Measurements from ENCODE around the gene LRRC14B.
A peak's percentile ranks its signal among the peaks of the same experiment; 100 is the strongest.

The LRRC14B gene

DNA sequence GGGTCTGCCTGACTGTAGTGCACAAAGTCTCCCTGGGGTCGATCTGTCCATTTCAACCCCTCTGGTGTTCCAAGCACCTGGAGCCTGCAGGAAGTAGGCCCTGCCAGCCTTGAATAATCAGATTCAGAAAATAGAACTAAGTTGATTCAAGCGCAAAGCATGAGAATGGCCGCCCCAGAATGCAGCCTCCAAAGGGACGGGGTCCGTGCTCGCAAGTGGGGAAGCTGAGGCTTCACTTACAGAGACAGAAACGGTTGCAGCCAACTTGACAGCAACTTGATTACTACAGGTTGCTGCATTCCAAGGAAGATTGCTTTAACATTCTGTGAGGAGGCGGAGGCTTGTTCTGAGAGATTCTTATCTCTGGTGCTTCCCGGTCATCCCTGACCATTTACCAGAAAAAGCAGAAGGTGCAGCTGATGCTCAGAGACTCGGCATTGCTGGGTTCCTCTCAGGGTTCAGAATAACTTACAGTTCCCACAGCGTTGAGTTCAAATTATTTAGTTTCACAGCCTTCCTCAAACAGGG is 14.9 kb upstream of the LRRC14B start:
- ATAC-seq: no peak

DNA sequence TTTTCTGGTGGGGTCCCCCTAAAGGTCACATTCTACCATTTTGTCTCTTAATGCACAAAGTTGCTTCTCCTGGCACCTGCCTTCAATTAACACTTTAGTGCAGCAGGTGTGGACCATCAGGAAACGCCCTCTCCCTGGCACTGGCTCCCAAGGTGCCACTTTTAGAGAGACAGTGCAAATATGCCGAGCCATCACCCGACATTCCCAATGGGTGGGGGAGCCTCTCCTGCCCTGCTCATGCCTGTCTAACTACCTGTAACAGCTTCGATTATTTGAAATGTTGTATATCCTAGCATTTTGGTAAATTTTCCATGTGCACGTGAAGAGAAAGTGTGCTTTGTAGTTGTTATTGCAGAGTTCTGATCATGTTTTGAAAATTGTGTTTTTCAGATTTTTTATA is 13.2 kb upstream of the LRRC14B start:
- ATAC-seq: no peak

DNA sequence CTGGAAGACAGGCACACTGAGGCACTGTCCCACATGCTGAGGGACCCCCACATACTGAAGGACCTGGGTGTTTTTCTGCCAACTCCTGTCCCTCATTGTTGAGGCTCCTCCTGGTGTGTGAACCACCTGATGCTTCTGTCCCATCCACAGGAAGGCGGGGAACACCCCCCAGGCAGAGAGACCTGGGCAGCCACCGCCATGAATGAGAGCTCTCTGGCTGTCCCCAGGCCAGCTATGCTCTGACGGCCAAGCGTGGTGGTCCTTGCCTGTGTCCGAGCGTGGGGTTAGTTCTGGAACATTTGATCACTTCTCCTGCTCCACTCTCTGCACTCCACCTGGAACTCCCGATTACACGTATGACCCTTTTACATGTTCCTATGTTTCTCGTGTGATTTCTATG is 11.9 kb upstream of the LRRC14B start:
- ATAC-seq: no peak

DNA sequence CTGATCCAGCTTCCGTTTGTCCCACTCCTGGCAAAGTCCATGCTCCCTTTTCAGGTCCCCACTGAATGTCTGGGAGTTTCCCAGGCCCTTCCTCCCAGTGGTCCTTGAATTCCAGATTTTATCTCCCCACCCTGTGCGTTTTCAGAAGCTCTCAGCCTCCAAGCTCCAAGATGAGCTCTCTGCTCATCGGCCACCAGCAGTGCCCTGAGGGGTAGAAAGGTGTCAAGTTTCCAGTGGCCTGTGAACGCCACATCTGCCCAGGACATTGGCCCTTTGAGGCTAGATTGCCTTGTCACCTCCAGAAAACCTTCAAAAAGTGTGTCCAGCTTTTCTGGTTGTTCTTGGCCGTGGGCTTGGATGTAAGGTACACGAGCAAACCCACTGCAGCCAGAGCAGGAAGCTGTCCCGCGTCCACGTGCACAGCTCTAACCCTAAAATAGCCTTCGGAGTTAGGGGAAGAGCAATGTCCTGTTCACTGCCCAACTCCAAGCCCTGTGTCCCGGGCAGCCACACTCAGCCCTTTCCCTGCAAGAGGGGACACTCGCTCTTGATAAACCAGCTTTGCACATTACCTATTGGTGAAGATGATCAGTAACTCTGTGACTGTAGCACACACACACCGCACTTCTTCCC is 10.9 kb upstream of the LRRC14B start:
- no peak for ATAC-seq

DNA sequence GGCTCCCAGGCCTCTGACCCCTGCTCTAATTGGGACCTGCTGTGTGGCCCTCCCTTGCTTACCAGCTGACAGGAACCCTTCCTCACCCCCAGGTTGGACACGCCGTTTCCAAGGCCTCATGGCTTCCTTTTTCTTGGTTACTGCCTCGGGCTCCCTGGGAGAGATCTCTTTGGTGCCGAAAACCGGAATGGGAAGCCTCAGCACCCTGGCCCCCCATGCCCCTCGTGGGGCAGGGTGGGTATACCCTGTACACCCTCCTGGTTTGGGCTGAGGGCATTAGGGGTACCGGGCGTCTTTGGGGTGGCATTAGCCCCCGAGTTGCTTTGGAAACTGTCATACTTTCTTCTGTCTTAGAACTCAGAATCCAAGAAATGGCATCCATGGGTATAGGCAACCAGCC is 10.1 kb upstream of the LRRC14B start:
- no peak for ATAC-seq

DNA sequence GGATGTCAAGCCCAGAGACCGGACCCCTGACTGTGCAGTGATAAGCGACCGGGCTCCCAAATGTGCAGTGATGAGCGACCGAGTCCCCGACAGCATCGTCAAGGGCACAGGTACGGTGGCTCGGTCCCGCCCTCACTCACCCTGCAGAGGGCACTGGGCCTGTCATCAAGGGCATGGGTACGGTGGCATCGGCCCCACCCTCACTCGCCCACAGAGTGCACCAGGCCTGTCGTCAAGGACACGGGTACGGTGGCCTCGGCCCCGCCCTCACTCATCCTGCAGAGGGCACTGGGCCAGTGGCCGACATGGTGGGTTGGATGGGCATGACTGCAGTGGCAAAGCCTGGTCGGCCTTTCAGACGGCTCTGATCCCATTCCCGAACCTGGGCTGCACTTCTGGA is 9.7 kb upstream of the LRRC14B start:
- no peak for ATAC-seq

DNA sequence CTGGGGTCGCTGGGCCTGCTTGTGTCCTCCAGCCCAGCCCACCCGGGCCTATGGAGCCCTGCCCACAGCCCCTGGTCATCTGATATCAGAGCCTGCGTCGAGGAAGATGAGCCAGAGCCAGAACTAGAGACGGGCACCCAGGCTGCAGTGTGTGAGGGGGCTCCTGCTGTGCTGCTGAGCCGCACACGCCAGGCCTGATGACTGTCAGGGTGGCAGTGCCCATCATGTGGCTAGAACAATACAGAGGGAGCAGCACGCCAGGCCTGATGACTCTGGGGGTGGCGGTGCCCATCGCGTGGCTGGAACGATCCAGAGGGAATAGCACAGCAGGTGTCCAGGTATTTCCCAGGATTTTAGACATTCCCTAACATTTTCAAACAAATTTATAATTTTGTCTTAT is 9.2 kb upstream of the LRRC14B start:
- ATAC-seq: no peak

DNA sequence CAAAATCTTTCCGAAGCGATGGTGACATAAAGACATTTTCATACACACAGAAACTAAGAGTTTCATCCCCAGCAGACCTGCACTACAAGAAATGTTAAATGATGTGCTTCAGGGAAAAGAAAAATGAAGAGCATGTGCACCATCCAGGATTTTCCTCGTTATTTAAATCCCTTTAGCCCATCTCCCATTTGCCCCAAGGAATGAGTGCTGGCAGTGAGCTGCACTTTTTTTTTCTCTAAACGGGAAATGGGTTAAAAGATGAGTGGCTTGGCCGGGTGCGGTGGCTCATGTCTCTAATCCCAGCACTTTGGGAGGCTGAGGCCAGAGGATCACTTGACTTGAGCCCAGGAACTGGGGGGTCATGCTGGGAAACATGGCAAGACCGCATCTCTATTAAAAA is 6.8 kb upstream of the LRRC14B start:
- ATAC-seq: no peak

DNA sequence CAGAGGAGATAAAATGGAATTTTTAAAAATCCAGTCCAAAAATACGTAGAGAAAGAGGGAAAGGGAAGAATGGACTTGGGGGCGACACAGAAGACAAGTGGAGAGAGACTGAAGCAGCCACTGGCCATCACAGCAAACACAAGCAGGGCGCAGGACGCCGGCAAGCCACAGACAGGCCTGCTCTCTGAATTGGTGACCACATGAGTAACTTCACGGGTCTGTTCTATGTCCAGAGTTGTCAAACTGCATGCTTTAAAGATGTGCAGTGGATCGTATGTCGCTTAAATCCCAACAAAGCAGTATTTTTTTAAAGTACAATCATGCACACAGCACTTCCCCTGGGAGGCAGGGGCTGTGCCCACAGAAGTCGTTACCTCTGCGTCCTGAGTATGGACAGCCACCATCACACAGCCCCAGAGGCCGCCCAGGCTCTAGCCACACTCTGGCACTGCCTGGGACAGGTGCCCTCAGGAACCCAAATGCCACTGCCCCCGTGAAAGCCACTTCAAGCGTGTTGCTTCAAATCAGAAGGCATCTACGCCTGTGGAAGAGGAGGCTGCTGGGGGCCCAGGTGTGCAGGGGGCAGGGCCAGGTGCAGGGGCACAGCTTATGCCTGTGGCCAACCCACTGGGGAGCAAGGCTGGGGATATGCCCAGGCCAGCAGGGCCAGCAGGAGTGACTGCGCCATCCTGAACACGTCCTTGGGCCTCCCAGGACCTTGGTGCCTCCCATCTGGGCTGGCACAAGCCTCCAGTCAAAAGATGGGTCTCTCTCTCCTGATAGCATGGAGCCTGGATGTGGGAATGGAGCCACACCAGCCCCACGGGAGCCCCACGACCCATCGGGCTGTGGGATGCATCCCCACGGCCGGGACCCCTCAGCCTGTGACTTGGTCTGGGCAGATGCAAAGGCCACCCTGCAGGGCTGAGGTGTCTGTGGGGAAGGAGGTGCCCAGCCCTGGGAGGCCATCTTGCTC is 5.9 kb upstream of the LRRC14B start:
- no peak for ATAC-seq

DNA sequence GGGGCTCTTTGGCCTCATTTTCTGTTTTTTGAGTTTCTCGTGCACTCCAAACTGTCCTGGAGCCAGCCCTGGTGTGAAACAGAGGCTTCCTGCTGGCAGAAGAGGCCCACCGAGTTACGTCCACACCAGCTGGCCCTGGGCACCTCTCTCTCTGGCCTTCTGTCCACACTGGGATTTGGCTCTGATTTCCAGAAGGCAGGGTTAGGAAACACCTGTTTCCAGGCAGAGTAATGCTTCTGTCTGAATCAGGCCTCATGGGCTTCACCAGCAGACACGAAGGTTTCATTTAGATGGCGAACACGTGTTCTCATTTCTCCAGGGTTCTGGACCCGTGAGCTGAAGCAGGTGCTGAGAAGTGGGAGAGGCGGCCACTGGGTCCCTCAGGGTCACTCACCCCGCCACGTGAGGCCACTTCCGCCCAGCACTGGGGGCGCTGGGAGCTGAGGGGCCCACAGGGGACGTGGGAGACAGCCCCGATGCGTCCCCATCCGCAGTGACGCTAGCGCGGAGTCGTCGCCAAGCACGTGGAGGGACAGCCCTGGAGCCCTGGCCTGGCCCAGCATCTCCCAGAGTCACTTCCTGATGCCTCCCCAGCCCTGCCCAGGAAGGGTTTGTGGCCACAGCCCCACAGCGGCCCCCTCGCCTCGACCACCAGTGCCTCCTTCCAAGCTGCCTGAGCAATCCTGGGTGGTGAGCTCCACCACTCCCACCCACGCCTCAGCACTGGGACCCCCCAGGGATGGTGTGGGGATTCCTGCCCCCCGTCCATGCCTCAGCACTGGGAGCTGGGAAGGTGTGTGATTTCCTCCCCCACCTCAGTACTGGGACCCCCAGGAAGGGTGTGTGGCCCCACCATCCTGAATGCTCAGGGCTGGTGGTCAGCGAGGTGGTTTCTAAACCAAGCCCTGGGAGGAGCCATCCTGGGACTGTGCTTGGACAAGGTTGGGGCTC is 4.9 kb upstream of the LRRC14B start:
- no peak for ATAC-seq

DNA sequence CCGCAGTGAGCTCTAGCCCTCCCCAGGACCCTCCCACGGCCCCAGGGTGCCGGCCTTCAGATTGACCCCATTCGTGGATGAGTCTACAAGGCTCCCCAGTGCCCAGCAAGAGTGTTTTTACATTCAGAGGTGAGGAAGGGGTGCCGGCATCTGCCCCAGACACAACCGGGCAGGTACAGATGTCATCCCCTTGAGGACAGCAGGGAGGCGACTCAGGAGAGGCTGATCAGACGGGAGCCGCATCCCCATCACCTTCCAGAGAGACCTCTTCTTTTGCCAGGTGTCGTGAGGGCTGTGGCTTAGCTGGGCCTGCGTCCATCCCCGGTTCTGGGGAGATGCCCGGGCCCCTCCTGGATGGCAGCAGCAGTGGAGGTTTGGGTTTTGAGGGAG is 4.3 kb upstream of the LRRC14B start:
- no peak for ATAC-seq

DNA sequence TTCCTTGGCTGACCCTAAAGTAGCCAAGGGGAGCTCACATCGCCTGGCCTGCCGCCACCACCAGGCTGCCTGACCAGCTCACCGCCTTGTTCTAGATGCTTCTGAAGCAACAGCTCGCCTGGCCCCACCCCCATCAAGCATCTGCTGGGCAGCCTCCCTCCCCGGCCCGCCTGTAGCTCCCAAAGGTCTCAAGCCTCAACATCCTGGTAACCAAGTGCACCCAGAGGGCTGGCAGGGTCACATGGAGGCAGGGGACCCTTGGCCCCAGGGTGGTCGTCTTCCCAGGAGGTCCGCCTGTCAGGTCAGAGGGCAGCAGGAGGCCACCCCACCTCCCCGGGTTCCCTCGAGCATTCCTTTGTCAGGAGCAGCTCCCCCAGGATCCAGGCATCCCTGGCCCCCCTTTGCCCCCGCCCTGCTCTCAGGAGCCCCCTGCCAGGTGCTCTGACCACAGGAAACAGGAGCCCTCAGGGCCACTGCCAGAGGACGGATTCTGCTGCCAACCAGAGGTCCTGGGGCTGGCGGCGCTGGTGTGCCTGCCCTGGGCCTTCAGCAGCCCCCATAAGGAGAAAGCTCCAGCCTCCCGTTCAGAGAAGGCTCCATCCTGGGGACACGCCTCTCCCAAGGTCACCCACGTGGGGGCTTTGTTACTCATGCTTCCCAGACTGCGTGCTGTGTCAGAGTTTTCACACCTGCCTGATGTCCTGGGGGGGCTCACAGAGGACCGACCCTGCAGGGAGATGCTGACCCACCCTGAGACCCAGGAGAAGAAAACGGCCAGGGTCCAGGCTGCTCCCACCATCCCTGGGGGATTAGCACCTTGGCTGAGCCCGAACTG is 3.5 kb upstream of the LRRC14B start:
- ATAC-seq: no peak

DNA sequence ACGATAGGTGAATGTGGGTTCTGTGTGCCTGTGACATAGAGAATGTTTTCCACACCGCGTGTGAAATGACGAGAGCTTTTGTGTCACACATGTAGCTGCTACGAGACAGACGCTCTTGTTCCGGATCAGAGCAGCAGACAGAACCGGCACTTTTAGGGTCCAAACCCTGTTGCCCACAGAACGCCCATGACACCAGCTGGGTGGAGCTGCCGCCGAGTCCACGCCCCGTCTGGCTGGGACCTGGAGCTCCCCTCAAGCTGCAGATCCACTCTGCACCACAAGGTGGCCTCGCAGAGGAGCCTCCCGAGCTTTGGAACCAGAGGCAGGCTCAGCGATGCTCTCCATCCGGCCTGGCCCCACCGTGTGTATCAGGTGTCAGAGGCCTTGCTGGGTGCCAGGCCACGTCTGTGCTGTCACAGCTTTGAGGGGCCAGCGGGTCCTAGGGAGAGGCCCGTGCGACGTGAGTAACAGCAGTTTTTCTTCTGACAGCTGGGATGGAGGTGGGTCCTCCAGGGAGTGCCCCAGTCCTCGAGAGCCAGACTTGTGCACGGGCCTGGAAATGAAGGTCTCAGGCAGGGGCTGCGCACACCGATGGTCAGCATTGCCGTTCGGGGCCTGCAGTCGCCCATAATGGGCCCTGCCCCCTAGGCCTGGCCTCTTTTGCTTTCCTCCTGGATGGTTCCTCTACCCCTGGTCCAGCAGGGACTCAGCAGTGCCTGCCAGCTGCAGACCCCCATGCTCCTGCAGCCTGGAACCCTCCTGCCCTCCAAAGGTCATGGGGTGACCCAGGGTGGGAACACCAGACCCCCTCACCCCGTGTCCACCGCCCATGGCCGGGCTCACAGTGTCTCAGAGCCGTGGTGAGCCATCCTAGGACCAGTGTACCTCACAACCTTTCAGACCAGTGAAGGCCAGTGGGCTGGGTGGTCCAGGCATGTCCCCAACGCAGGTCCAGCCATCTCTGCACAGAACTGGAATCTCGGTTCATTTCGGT is 2.5 kb upstream of the LRRC14B start:
- ATAC-seq: peak; percentile 91 to 93

DNA sequence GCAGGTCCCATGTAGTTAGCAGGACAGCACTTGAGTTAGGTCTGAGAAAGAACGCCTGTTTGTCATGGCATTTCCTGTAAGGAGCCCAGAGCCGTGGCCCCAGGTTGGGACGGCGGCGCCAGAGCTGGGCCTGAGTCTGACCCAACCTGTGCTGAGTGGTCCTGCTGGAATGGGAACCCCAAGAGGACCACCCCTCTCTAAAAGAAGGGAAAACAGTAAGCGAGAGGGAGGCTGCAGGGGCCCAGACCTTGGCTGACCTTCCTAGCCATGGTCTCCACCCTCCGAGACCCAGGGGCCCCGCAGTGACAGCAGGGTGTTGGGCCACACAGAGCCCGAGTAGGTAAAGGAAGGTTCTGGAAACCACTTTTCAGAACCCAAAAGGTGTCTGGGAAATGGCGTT is 1.8 kb upstream of the LRRC14B start:
- ATAC-seq: no peak

DNA sequence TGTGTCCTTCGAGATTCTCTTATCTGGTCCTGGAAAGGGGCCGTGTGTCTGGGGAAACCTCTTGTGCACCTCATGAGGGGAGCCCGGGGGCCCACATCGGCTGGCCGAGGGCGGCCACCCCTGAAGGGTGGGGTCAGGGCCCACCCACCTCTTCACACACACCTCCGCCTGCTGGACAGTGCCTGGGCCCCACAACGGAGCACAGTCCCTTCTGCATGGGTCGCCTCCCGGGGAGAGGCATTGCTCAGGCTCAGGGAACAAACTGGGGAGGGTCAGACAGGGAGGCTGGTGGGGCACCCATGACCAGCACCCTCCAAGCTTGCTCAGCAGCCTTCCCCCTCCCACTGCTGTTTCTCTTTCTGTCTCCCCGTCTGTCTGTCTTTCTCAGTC is 1.3 kb upstream of the LRRC14B start:
- ATAC-seq: no peak

DNA sequence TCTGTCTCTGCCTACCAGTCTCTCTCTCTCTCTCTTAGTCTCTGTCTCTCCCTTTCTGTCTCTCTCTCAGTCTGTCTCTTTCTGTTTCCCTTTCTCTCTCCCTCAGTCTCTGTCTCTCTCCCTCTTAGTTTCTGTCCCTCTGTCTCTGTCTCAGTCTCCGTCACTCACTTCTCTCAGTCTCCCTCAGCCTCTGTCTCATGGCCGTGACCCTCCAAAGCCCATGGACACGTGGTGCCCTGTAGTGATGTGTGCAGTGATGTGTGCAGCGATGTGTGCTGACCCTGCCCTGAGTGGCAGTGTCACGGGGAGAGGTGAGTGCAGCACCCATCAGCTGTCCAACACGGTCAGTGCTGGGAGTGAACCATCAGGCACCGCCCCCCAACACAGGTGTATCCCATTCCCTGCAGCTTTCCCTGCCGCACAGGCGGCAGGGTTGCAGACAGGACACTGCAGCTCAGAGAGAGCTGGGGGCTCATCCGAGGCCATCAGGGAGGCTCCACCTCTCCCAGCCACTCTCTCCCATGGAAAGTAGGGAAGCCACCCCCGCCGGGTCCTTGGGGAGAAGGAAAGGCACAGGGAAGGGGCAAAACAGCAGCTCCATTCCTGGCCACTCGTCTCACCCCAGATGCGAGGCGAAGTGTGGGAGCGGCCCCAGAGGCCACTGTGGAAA is 794 bp upstream of the LRRC14B start:
- no peak for ATAC-seq

DNA sequence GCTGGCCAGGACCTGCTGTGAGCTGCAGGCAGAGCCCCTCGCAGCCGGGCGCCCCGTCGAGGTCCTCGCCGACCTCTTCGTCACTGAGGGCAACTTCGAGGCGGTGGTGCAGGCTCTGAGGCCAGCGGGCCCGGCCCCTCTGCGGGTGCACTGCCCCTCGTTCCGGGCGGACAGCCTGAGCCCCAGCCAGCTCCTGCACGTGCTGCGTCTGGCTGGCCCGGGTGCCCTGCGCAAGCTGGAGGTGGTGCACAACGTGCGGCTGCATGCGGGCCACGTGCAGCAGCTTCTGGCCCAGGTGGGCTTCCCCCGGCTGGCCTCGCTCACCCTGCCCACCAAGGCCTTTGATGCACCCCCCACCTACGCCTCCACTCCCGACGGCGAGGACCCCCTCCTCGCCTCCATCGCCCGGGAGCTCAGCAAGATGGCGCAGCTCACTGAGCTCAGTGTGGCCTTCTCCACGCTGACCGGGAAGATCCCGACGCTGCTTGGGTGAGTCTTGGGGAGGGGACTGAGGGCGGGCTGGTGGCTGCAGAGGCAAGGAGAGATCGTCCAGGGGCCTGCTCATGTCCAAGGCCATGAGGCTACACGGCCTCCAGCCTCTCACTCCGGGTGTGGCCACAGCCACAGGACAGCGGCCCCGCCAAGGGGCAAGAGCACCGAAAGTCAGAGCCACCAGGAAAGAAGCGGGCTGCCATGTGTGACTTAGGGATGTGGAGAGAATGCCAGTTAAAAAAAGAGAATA is 825 bp downstream of the LRRC14B start:
- ATAC-seq: no peak

DNA sequence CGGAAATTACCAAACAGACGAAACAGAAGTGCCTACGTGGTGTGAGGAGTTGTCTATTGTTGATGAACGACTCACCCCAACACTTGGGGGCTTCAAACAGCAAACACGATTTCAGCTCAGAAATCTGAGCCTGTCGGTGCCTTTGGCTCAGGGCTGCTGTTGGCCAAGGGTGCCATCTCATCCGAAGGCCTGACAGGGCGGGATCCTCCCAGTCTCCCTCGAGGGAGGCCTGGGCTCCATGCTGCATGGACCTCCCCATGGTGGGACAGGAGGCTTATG is 1.3 kb downstream of the LRRC14B start:
- ATAC-seq: no peak

DNA sequence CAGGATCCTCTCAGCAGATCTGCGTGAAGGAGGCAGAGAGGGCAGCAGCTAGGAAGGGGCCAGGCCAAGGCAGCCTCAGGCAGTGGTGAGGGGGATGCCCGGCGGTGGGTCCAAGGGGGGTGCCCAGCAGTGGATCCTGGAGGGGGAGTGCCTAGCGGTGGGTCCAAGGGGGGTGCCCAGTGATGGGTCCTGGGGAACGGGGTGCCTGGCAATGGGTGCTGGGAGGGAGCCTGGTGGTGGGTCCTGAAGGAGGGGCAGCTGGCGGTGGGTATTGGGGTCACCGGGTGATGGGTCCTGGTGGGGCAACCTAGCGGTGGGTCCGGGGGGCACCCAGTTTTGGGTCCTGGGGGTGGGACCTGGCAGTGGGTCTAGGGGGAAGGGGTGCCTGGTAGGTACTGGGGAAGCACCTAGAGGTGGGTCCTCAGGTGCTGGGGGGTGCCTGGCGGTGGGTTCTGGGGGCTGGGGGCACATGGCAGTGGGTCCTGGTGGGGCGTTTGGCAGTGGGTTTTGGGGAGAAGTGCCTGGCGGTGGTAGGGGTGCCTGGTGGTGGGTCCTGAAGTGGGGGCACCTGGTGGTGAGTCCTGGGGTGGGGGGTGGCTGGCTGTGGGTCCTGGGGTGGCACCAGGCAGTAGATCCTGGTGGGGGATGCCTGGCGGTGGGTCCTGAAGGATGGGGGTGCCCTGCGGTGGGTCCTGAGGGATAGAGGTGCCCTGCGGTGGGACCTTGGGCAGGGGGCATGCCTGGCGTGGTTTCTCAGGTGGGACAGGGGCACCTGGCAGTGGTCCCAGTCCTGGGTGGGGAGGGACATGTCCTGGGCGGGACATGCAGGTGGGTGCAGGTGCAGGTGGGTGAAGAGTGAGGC is 1.9 kb downstream of the LRRC14B start:
- ATAC-seq: no peak
